OCI-LY7 (cell line): ENCODE results near the gene ZNF593.

Experiments used
- CTCF ChIP-seq: fragments of 200-600 bp; sonication (generic); conservative IDR thresholded peaks from 2 replicates; pipeline ENCODE4 v1.5.1; 2014; ENCODE audit warnings: mild to moderate bottlenecking, antibody characterized with exemption, low read length, moderate library complexity, mixed read lengths
- EZH2phosphoT487 ChIP-seq: fragments of 200-600 bp; sonication (generic); IDR thresholded peaks from 2 replicates; pipeline ENCODE4 v1.6.1; 2018; ENCODE audit warnings: low read depth, borderline replicate concordance, mild to moderate bottlenecking, mixed run types, antibody characterized with exemption, low read length, moderate library complexity, mixed read lengths

- no peak for TF ChIP-seq CTCF
- TF ChIP-seq EZH2phosphoT487, result no peak
Measured at GRCh38 chr1:26200413-26200812, 30.7 kb downstream of the ZNF593 start.
